ENCODE results near the gene USP12.

Gene USP12

DNA sequence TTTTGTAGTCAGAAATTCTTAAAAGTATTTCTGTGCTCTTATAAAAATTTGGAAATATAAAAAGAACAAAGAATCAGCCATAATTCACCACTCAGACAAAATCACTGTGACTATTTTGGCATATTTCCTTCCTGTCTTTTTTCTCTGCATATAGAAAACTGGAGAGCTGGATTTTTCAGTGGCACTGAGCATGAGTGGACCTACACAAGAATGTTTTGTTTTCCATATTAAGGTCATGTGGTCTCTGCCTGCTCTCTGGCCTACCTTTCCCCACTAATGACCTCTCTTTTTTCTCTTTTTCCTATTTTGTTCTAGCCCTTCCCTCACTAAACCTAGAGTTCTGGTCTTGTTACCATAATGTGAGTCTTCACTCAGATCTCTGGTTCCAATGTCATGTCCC is 17.6 kb upstream of the USP12 start:
- no peak for TF ChIP-seq POLR2AphosphoS5 (IDR thresholded peaks at IDR 0.05; ENCODE audit: low read depth)
- Histone ChIP-seq H3K4me3 (replicated peaks; ENCODE audit: insufficient read depth, low read length) (no peak overlapping the region), H3K27me3 (ENCODE audit: insufficient read depth, poor library complexity, severe bottlenecking) (no peaks in the 10 kb centered on the region), H3K27ac (replicated peaks) (no peak overlapping the region)
- no peak for DNase-seq (ENCODE audit: low read depth in 1 of 2, low spot score in 1 of 2)

DNA sequence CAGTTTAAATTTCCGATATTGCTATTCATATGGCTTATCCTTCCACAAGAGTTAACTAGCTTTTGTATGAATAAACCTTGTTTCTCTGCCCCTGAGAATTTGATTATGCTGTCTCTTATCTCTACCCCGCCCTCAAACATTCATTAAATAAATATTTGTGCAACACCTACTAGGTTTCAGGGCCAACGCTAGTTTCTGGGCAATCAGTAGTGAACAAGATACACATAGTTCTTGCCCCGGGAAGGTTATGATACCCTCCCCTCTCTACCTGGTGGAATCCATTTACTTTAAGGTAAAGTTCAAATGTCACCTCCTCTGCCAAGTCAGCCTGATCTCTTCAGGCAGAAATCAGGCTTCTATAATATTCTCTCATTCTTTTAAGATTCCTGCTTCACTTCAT is 16.6 kb upstream of the USP12 start:
- Histone ChIP-seq H3K27ac (replicated peaks) (no peak overlapping the region), H3K27me3 (ENCODE audit: insufficient read depth, poor library complexity, severe bottlenecking) (no peaks in the 10 kb centered on the region), H3K4me3 (replicated peaks; ENCODE audit: insufficient read depth, low read length) (no peak overlapping the region)
- no peak for DNase-seq (ENCODE audit: low read depth in 1 of 2, low spot score in 1 of 2)
- TF ChIP-seq, protein P1, sequence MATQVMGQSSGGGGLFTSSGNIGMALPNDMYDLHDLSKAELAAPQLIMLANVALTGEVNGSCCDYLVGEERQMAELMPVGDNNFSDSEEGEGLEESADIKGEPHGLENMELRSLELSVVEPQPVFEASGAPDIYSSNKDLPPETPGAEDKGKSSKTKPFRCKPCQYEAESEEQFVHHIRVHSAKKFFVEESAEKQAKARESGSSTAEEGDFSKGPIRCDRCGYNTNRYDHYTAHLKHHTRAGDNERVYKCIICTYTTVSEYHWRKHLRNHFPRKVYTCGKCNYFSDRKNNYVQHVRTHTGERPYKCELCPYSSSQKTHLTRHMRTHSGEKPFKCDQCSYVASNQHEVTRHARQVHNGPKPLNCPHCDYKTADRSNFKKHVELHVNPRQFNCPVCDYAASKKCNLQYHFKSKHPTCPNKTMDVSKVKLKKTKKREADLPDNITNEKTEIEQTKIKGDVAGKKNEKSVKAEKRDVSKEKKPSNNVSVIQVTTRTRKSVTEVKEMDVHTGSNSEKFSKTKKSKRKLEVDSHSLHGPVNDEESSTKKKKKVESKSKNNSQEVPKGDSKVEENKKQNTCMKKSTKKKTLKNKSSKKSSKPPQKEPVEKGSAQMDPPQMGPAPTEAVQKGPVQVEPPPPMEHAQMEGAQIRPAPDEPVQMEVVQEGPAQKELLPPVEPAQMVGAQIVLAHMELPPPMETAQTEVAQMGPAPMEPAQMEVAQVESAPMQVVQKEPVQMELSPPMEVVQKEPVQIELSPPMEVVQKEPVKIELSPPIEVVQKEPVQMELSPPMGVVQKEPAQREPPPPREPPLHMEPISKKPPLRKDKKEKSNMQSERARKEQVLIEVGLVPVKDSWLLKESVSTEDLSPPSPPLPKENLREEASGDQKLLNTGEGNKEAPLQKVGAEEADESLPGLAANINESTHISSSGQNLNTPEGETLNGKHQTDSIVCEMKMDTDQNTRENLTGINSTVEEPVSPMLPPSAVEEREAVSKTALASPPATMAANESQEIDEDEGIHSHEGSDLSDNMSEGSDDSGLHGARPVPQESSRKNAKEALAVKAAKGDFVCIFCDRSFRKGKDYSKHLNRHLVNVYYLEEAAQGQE (IDR thresholded peaks at IDR 0.05; ENCODE audit: insufficient replicate concordance, low read depth): no peak
- no peak for TF ChIP-seq POLR2AphosphoS5 (IDR thresholded peaks at IDR 0.05; ENCODE audit: low read depth)
- TF ChIP-seq, protein P2, sequence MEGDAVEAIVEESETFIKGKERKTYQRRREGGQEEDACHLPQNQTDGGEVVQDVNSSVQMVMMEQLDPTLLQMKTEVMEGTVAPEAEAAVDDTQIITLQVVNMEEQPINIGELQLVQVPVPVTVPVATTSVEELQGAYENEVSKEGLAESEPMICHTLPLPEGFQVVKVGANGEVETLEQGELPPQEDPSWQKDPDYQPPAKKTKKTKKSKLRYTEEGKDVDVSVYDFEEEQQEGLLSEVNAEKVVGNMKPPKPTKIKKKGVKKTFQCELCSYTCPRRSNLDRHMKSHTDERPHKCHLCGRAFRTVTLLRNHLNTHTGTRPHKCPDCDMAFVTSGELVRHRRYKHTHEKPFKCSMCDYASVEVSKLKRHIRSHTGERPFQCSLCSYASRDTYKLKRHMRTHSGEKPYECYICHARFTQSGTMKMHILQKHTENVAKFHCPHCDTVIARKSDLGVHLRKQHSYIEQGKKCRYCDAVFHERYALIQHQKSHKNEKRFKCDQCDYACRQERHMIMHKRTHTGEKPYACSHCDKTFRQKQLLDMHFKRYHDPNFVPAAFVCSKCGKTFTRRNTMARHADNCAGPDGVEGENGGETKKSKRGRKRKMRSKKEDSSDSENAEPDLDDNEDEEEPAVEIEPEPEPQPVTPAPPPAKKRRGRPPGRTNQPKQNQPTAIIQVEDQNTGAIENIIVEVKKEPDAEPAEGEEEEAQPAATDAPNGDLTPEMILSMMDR (IDR thresholded peaks at IDR 0.05; ENCODE audit: insufficient read depth, low read length): no peak
- no peak for TF ChIP-seq GABPA (IDR thresholded peaks at IDR 0.05; ENCODE audit: low read depth)
- TF ChIP-seq SPI1 (IDR thresholded peaks at IDR 0.05; ENCODE audit: borderline replicate concordance, low read depth): no peak

DNA sequence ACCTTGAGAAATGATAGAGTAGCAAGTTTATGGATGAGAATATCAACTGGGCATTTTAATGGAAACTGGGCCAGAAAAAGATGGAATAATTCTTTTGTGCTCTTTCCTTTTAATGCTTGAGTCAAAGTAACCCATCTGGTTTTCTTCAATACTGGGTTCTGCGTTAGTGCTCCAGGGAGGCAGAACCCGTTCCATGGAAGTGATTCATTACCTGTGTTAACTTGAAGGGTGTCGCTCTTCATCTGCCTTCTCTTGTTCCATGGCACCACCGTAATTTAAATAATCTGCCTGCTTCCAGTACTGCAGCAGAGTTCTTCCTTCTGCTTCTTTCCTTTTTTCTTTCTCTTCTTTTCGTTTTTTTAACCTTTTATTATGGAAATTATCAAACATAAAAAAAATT is 14.7 kb upstream of the USP12 start:
- Histone ChIP-seq H3K27ac (replicated peaks) (no peak overlapping the region), H3K27me3 (ENCODE audit: insufficient read depth, poor library complexity, severe bottlenecking) (no peaks in the 10 kb centered on the region), H3K4me3 (replicated peaks; ENCODE audit: insufficient read depth, low read length) (no peak overlapping the region)
- TF ChIP-seq, protein P2 (IDR thresholded peaks at IDR 0.05; ENCODE audit: insufficient read depth, low read length): no peak
- TF ChIP-seq GABPA (IDR thresholded peaks at IDR 0.05; ENCODE audit: low read depth) (no peak), POLR2AphosphoS5 (IDR thresholded peaks at IDR 0.05; ENCODE audit: low read depth) (no peak), SPI1 (IDR thresholded peaks at IDR 0.05; ENCODE audit: borderline replicate concordance, low read depth) (no peak)
- TF ChIP-seq, protein P1 (IDR thresholded peaks at IDR 0.05; ENCODE audit: insufficient replicate concordance, low read depth): no peak
- no peak for DNase-seq (ENCODE audit: low read depth in 1 of 2, low spot score in 1 of 2)

DNA sequence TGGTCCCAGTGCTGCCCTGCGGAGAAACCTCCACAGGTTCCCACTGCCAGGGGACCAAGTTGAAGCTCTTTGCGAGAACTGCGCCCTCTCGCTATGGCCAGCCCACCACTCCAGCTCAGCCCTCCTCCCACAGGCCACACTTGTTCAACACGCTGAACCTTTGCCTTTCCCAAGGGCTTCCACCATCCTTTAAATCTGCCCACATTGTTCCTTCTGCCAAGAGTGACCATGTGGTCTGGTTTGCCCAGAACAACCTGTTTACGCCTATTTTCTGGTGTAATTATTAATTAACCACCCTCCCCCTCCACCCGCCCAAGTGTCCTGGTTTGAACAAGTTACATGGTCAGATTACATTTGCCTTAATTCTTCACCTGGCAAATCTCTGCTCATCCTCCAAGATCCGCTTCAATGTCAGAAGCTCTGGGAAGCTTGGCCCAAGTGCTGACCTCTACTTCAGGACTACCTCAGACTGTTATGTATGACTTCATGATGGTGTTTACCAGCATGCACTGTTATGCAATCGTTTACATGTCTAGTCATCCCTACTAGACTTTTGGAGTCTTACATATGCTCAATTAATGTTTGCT is 12.0 kb upstream of the USP12 start:
- H3K4me3 ChIP-seq (replicated peaks; ENCODE audit: insufficient read depth, low read length): no peak overlapping the region
- no peak overlapping the region for H3K27ac ChIP-seq (replicated peaks)
- TF ChIP-seq, protein P2 (IDR thresholded peaks at IDR 0.05; ENCODE audit: insufficient read depth, low read length): no peak
- no peak for TF ChIP-seq POLR2AphosphoS5 (IDR thresholded peaks at IDR 0.05; ENCODE audit: low read depth)
- TF ChIP-seq, protein P1 (IDR thresholded peaks at IDR 0.05; ENCODE audit: insufficient replicate concordance, low read depth): no peak
- TF ChIP-seq SPI1 (IDR thresholded peaks at IDR 0.05; ENCODE audit: borderline replicate concordance, low read depth): no peak
- TF ChIP-seq GABPA (IDR thresholded peaks at IDR 0.05; ENCODE audit: low read depth): no peak
- H3K27me3 ChIP-seq (ENCODE audit: insufficient read depth, poor library complexity, severe bottlenecking): no peaks in the 10 kb centered on the region
- no peak for DNase-seq (ENCODE audit: low read depth in 1 of 2, low spot score in 1 of 2)

All from HL-60 (cell line).